Hematopoietic multipotent progenitor cell treated with erythropoietin and hydrocortisone succinate and interleukin-3 and kit ligand, for 17 days (in vitro differentiated cells): Measurements from ENCODE around the gene GTF2E1.

Source experiments
- DNase-seq: peaks from one replicate; pipeline ENCODE4 v3.0.0-alpha.2; 2015; ENCODE audit warnings: low spot score

Gene GTF2E1

GRCh38 chr3:120800625-120801024 lies 58.1 kb downstream of the GTF2E1 start:
- DNase-seq: no peak

DNA sequence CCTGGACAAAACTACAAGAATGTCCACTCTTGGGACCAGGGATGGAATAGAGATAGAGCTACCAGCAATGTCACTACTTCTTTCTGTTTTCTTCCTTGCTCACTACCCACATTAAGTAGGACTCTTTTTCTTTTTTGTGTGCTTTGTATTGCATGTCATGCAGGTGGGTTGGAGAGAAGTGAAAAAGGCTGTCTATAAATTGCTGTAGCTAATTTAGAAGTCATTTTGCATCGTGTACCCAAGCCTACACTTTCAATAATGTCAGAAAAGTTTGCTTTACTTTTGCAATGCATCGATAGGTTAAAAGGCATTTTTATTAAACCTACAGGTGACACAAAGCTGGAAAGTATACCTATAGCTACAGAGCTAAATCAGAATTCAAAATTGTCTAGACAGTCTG lies 58.9 kb downstream of the GTF2E1 start:
- no peak for DNase-seq

DNA sequence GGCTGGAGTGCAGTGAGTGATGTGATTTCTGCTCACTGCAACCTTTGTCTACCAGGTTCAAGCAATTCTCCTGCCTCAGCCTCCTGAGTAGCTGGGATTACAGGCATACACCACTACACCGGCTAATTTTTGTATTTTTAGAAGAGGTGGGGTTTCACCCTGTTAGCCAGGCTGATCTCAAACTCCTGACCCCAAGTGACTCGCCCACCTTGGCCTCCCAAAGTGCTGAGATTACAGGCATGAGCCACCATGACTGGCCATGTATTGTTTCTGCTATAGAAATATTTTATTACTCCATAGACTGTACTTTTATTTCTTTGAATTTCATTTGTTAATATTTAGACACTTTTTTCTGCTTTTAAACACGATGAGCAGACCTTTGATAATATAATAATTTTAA lies 60.4 kb downstream of the GTF2E1 start:
- no peak for DNase-seq

- no peak for DNase-seq
Measured at GRCh38 chr3:120816728-120817127, 74.2 kb downstream of the GTF2E1 start.

DNA sequence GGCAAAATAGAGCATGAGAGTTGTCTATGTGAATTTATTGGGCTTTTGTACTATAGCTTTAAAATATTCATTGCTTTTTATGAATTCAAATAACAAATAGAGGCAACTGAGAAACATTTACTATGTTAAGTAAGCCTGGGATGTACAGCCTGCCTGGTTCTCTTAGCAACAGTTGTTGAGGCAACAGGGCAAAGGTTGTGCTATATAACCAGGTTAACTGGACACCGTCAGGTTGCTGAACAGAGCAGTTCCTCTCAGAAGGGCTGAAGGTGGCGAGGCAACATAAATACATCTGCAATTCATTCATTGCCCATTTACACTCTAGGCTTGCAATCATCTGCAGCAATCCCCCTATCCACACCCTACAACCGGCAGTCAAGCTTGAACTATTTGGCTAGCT lies 78.2 kb downstream of the GTF2E1 start:
- DNase-seq: no peak

- DNase-seq: no peak
Measured at GRCh38 chr3:120821426-120821825, 78.9 kb downstream of the GTF2E1 start.

DNA sequence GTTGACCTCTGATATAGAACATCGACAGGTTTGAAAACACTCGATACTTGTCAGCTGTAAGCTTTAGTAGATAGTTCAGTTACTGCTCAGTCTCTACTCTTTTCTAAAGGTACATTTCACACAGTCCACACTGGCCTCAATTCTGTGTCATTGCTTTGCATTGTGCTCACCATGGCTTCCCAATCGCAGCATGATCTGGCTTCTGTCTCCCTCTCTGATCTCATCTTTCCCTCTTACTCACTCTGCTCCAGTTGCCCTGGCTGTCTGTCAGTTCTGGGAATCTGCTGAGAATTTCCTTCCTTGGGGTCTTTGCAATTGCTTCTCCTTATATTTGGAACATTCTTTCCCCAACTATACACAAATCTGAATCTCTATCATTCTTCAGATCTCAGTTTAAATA lies 80.6 kb downstream of the GTF2E1 start:
- no peak for DNase-seq

- no peak for DNase-seq
Measured at GRCh38 chr3:120824613-120825012, 82.1 kb downstream of the GTF2E1 start.

DNA sequence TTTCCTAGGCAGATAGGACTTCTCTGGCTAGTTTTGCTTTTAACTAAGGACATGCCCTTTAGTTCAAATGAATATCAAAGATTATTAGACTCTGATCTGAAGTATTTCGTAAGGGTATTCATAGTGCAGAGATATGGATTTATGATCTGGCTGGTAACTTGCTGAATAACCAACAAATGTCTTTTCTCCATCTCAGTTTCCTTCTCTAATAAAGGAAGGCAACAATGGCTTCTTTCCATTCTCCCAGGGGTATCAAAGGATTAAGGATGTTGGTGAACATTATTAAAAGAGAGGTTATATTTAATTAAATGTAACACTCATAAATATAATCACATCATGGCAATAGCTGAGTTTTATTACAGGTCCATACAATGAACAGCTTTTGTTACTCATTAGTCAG lies 86.3 kb downstream of the GTF2E1 start:
- no peak for DNase-seq

- DNase-seq: no peak
Measured at GRCh38 chr3:120831066-120831465, 88.5 kb downstream of the GTF2E1 start.
